HG02852 (cell line): ENCODE results near the gene DOC2A.

Source experiments
- ATAC-seq: cut with Tn5 transposase; IDR thresholded peaks from one replicate; pipeline ENCODE4 v1.9.1; 2021; ENCODE audit warnings: mild to moderate bottlenecking, moderate library complexity; ENCODE audit not compliant: unreplicated experiment

DOC2A gene

GRCh38 chr16:30005341-30006094 lies 5.3 kb downstream of the DOC2A start:
- no peak for ATAC-seq

- ATAC-seq: no peak
These were observed 6.0 kb downstream of the DOC2A start for GRCh38 chr16:30004811-30005242.

- ATAC-seq: no peak
These were observed 6.4 kb downstream of the DOC2A start for GRCh38 chr16:30004424-30004776.

- no peak for ATAC-seq
These were observed 7.0 kb downstream of the DOC2A start for GRCh38 chr16:30003670-30004423.

- ATAC-seq: no peak
These were observed 8.0 kb downstream of the DOC2A start for GRCh38 chr16:30002614-30003346.

- no peak for ATAC-seq
These were observed 9.8 kb downstream of the DOC2A start for GRCh38 chr16:30000735-30001631.

GRCh38 chr16:29999605-30000004 lies 11.2 kb downstream of the DOC2A start:
- no peak for ATAC-seq

- ATAC-seq: no peak
These were observed 14.0 kb downstream of the DOC2A start for GRCh38 chr16:29996766-29997250.

- peak; percentile 92 for ATAC-seq
These were observed 14.7 kb downstream of the DOC2A start, which contains the start of gene INO80E for GRCh38 chr16:29995911-29996765. Gene INO80E (plus strand): TSS chr16:29996241. CDS start chr16:29996311, 70 bp downstream.

- peak; percentile 39 for ATAC-seq
These were observed 15.4 kb downstream of the DOC2A start, which contains the start of gene HIRIP3 for GRCh38 chr16:29995324-29995910. Gene HIRIP3 (minus strand): TSS chr16:29995617. CDS start chr16:29995605, 12 bp downstream.

GRCh38 chr16:29994600-29995323 lies 16.1 kb downstream of the DOC2A start:
- no peak for ATAC-seq

GRCh38 chr16:29993903-29994599 lies 16.8 kb downstream of the DOC2A start:
- no peak for ATAC-seq

- no peak for ATAC-seq
These were observed 17.5 kb downstream of the DOC2A start for GRCh38 chr16:29993191-29993902.

- no peak for ATAC-seq
These were observed 18.4 kb downstream of the DOC2A start for GRCh38 chr16:29992344-29992967.

- ATAC-seq: no peak
These were observed 19.3 kb downstream of the DOC2A start for GRCh38 chr16:29991571-29991904.

GRCh38 chr16:29990883-29991570 lies 19.8 kb downstream of the DOC2A start:
- ATAC-seq: no peak
